H1 (cell line): Measurements from ENCODE around the gene GLT8D2.

Experiments used
- ASH2L ChIP-seq: fragments of 200-600, 300-600 bp; sonication (generic); IDR thresholded peaks from one replicate; pipeline ENCODE4 v1.7.1; 2017; ENCODE audit warnings: low read length
- BACH1 ChIP-seq: IDR thresholded peaks from 2 replicates; pipeline ENCODE4 v1.6.1; 2012; ENCODE audit warnings: low read length, improper control_type of control experiment
- BRCA1 ChIP-seq: IDR thresholded peaks from 2 replicates; pipeline ENCODE4 v1.6.1; 2012; ENCODE audit warnings: low read depth, low read length, improper control_type of control experiment
- CEBPB ChIP-seq: IDR thresholded peaks from 2 replicates; pipeline ENCODE4 v1.6.1; 2012; ENCODE audit warnings: low read depth, low read length
- CHD1 ChIP-seq: IDR thresholded peaks from 2 replicates; pipeline ENCODE4 v1.6.1; 2012; ENCODE audit warnings: low read depth, low read length, improper control_type of control experiment
- CREB1 ChIP-seq: IDR thresholded peaks from 2 replicates; pipeline ENCODE4 v1.6.1; 2012; ENCODE audit warnings: inconsistent platforms
- CTCF ChIP-seq, 3 experiments: IDR thresholded peaks; 1 replicate in 2 of 3; 2 replicates in 1 of 3; pipeline versions ENCODE4 v1.5.1 to v1.6.1; 2011; ENCODE audit warnings: low read length in 3 of 3, mild to moderate bottlenecking in 3 of 3, inconsistent platforms in 2 of 3, low read depth in 1 of 3, moderate library complexity in 1 of 3; ENCODE audit not compliant: insufficient read depth in 1 of 3; ENCODE audit errors: control extremely low read depth in 1 of 3
- EGR1 ChIP-seq: IDR thresholded peaks from 2 replicates; pipeline ENCODE4 v1.6.1; 2011; ENCODE audit warnings: low read depth, low read length, borderline replicate concordance
- EP300 ChIP-seq, 2 experiments: IDR thresholded peaks; 1 replicate in 1 of 2; 2 replicates in 1 of 2; pipeline ENCODE4 v1.6.1; 2011 to 2012; ENCODE audit warnings: low read depth in 2 of 2, low read length in 2 of 2, mild to moderate bottlenecking in 2 of 2, borderline replicate concordance in 1 of 2, inconsistent platforms in 1 of 2, moderate library complexity in 1 of 2
- EZH2 ChIP-seq: fragments of 200-600 bp; sonication (generic); IDR thresholded peaks from 2 replicates; pipeline ENCODE4 v1.7.1; 2012; ENCODE audit warnings: low read depth, mild to moderate bottlenecking, moderate library complexity, low read length, inconsistent platforms; ENCODE audit not compliant: severe bottlenecking
- POLR2A ChIP-seq, 2 experiments: IDR thresholded peaks; 1 replicate in 1 of 2; 2 replicates in 1 of 2; pipeline ENCODE4 v1.6.1; 2011; ENCODE audit warnings: low read depth in 2 of 2, low read length in 2 of 2, mild to moderate bottlenecking in 2 of 2; ENCODE audit errors: control extremely low read depth in 1 of 2
- SIX5 ChIP-seq: IDR thresholded peaks from 2 replicates; pipeline ENCODE4 v1.6.1; 2011; ENCODE audit warnings: mild to moderate bottlenecking, low read depth, low read length
- SP1 ChIP-seq: IDR thresholded peaks from 2 replicates; pipeline ENCODE4 v1.6.1; 2011; ENCODE audit warnings: low read depth, low read length
- TCF12 ChIP-seq: IDR thresholded peaks from 2 replicates; pipeline ENCODE4 v1.6.1; 2011; ENCODE audit warnings: low read depth, mild to moderate bottlenecking, low read length

- TF ChIP-seq EZH2: no peak
- no peak for TF ChIP-seq CHD1
- no peak for TF ChIP-seq SIX5
- TF ChIP-seq POLR2A (IDR thresholded peaks at IDR 0.05; ENCODE audit: control extremely low read depth in 1 of 2, low read depth in 2 of 2, low read length in 2 of 2): no peak
- no peak for TF ChIP-seq TCF12
- no peak for TF ChIP-seq CTCF (IDR thresholded peaks at IDR 0.05; ENCODE audit: control extremely low read depth in 1 of 3, insufficient read depth in 1 of 3, low read depth in 1 of 3, low read length in 3 of 3)
- no peak for TF ChIP-seq EP300 (IDR thresholded peaks at IDR 0.05; ENCODE audit: borderline replicate concordance in 1 of 2, low read depth in 2 of 2, low read length in 2 of 2)
- TF ChIP-seq ASH2L: no peak
- TF ChIP-seq SP1: no peak
- no peak for TF ChIP-seq CREB1
- no peak for TF ChIP-seq CEBPB
- TF ChIP-seq BRCA1: no peak
- TF ChIP-seq EGR1: no peak
- TF ChIP-seq BACH1: no peak
These were observed 25.6 kb downstream of the GLT8D2 start for GRCh38 chr12:104024348-104024747.
